BE2C (cell line): ENCODE results near the gene KLK1.
"Not testable (repeated sequence)": the region's sequence is repeated elsewhere in the genome, so short reads cannot be mapped to it uniquely, and the experiment has no call there.

Experiments
- DNase-seq: peaks from one replicate; pipeline ENCODE4 v3.0.0-alpha.2; 2020
- H3K27me3 ChIP-seq: fragments of 250-450 bp; sonication (Bioruptor Pico); 2 replicates; pipeline ENCODE4 v1.5.1; 2020; ENCODE audit warnings: mild to moderate bottlenecking
- H3K36me3 ChIP-seq: fragments of 250-450 bp; sonication (Bioruptor Pico); 2 replicates; pipeline ENCODE4 v1.5.1; 2020; ENCODE audit warnings: mild to moderate bottlenecking
- H3K4me1 ChIP-seq: fragments of 250-450 bp; sonication (Bioruptor Pico); 2 replicates; pipeline ENCODE4 v1.5.1; 2020
- H3K4me3 ChIP-seq: 2 replicates; pipeline ENCODE4 v1.5.1; 2011; ENCODE audit warnings: low read depth, low read length
- H3K9me3 ChIP-seq: fragments of 250-450 bp; sonication (Bioruptor Pico); 2 replicates; pipeline ENCODE4 v1.5.1; 2020
- CTCF ChIP-seq: IDR thresholded peaks from 2 replicates; pipeline ENCODE4 v1.5.1; 2012; ENCODE audit warnings: mild to moderate bottlenecking, low read depth, low read length

KLK1 gene

GRCh38 chr19:50790922-50791467, 32.6 kb downstream of the KLK1 start:
- Histone ChIP-seq H3K4me1 (peaks cover 7% of the 10 kb centered on the region), H3K4me3 (no peak overlapping the region), H3K27me3 (no peaks in the 10 kb centered on the region), H3K9me3 (no peaks in the 10 kb centered on the region), H3K36me3 (peaks cover 7% of the 10 kb centered on the region)
- DNase-seq: no peak
- no peak for TF ChIP-seq CTCF

- H3K4me3 ChIP-seq: no peak within 1 kb of the TSS
- no peaks in the 10 kb centered on the region for H3K9me3 ChIP-seq
- no peak for DNase-seq
- H3K4me1 ChIP-seq: peaks cover 7% of the 10 kb centered on the region
- H3K36me3 ChIP-seq: peaks cover 1% of the 10 kb centered on the region; the same call in 1 of the 2 replicates
- TF ChIP-seq CTCF: no peak
- H3K27me3 ChIP-seq: no peaks in the 10 kb centered on the region
Measured at GRCh38 chr19:50790396-50790795, 33.2 kb downstream of the KLK1 start, which contains the start of gene ACP4. Gene ACP4 (plus strand): TSS chr19:50790415. CDS start chr19:50790415, 0 bp downstream.

- Histone ChIP-seq H3K4me1 (no peaks in the 10 kb centered on the region), H3K27me3 (peaks cover 17% of the 10 kb centered on the region), H3K36me3 (no peaks in the 10 kb centered on the region), H3K4me3 (no peak overlapping the region), H3K9me3 (no peaks in the 10 kb centered on the region)
- TF ChIP-seq CTCF: no peak
- no peak for DNase-seq
Measured at GRCh38 chr19:50785329-50785728, 38.3 kb downstream of the KLK1 start.

GRCh38 chr19:50784710-50785109, 38.9 kb downstream of the KLK1 start:
- Histone ChIP-seq H3K4me3 (no peak overlapping the region), H3K4me1 (no peaks in the 10 kb centered on the region), H3K36me3 (no peaks in the 10 kb centered on the region), H3K27me3 (peaks cover 24% of the 10 kb centered on the region), H3K9me3 (no peaks in the 10 kb centered on the region)
- DNase-seq: no peak
- TF ChIP-seq CTCF: no peak

GRCh38 chr19:50783848-50784152, 39.8 kb downstream of the KLK1 start:
- not testable (repeated sequence) for DNase-seq, H3K9me3 ChIP-seq, H3K36me3 ChIP-seq, H3K4me3 ChIP-seq, H3K4me1 ChIP-seq
- peaks cover 33% of the 10 kb centered on the region for H3K27me3 ChIP-seq

GRCh38 chr19:50780753-50781435, 42.7 kb downstream of the KLK1 start:
- no peak for TF ChIP-seq CTCF
- H3K4me1 ChIP-seq: no peaks in the 10 kb centered on the region
- no peaks in the 10 kb centered on the region for H3K36me3 ChIP-seq
- no peak for DNase-seq
- no peak overlapping the region for H3K4me3 ChIP-seq
- no peaks in the 10 kb centered on the region; the same call in 1 of the 2 replicates for H3K9me3 ChIP-seq
- peaks cover 56% of the 10 kb centered on the region for H3K27me3 ChIP-seq
